ENCODE results near the gene SCAMP5.

The SCAMP5 gene

GRCh38 chr15:74995182-74995778 lies at the start of gene SCAMP5:
Gene SCAMP5 (plus strand): TSS chr15:74995563. CDS start chr15:75011840, 16,277 bp downstream.
- peak within 1 kb of the TSS; percentile 98 for H3K27ac ChIP-seq
- TF ChIP-seq CTCF (conservative IDR thresholded peaks at IDR 0.05), result no peak

GRCh38 chr15:74950078-74950908 lies 45.1 kb upstream of the SCAMP5 start:
- TF ChIP-seq CTCF (conservative IDR thresholded peaks at IDR 0.05), result peak; percentile 99
- peak overlapping the region; percentile 47 for H3K27ac ChIP-seq

GRCh38 chr15:74951006-74951405 lies 44.4 kb upstream of the SCAMP5 start:
- TF ChIP-seq CTCF (conservative IDR thresholded peaks at IDR 0.05), result no peak
- H3K27ac ChIP-seq, result no peak overlapping the region

GRCh38 chr15:74954515-74954914 lies 40.8 kb upstream of the SCAMP5 start:
- no peak overlapping the region for H3K27ac ChIP-seq
- no peak for TF ChIP-seq CTCF (conservative IDR thresholded peaks at IDR 0.05)

GRCh38 chr15:74955017-74955416 lies 40.3 kb upstream of the SCAMP5 start:
- no peak overlapping the region for H3K27ac ChIP-seq
- no peak for TF ChIP-seq CTCF (conservative IDR thresholded peaks at IDR 0.05)

GRCh38 chr15:74955796-74956647 lies 39.3 kb upstream of the SCAMP5 start:
- H3K27ac ChIP-seq, result peak overlapping the region; percentile 80
- TF ChIP-seq CTCF (conservative IDR thresholded peaks at IDR 0.05), result peak; percentile 22; the same call in 1 of the 2 replicates
